Kidney (tissue), 14 donors: ENCODE data around the gene CCR6. TPM values are rescaled to one million over a fixed set of nuclear protein-coding genes. Genes with fewer than 3 reads are reported as not detected.
A peak's percentile ranks its signal among the peaks of the same experiment; 100 is the strongest.

Experiments used
- DNase-seq, 5 donors: peaks; one replicate each; pipeline ENCODE4 v3.0.0-alpha.2; 2013 to 2020
- FAIRE-seq: peaks from 2 replicates; lab custom pipeline; 2012; peaks lifted over from hg19 to GRCh38; lab: Jason Lieb, UNC
- H3K27ac ChIP-seq, 2 donors: one replicate each; pipeline ENCODE4 v1.7.0; 2013; ENCODE audit warnings: low read depth in 2 of 2, low read length in 2 of 2, inconsistent platforms in 1 of 2
- H3K27me3 ChIP-seq: one replicate; pipeline ENCODE4 v1.7.1; 2013; ENCODE audit warnings: low read length, inconsistent platforms; ENCODE audit not compliant: control insufficient read depth, insufficient read depth
- H3K36me3 ChIP-seq, 3 donors: one replicate each; pipeline versions ENCODE4 v1.7.0 to v1.7.1; 2013; ENCODE audit warnings: low read length in 3 of 3, control low read depth in 1 of 3, inconsistent platforms in 1 of 3; ENCODE audit not compliant: insufficient read depth in 3 of 3, control insufficient read depth in 2 of 3
- H3K4me1 ChIP-seq, 3 donors: one replicate each; pipeline versions ENCODE4 v1.7.0 to v1.7.1; 2013; ENCODE audit warnings: low read length in 3 of 3, inconsistent platforms in 1 of 3, low read depth in 1 of 3; ENCODE audit not compliant: control insufficient read depth in 2 of 3, insufficient read depth in 2 of 3
- H3K4me3 ChIP-seq, 3 donors: one replicate each; pipeline versions ENCODE4 v1.7.0 to v1.8.1; 2013; ENCODE audit warnings: low read length in 3 of 3, control low read depth in 1 of 3, inconsistent platforms in 1 of 3
- H3K9ac ChIP-seq, 3 donors: one replicate each; pipeline versions ENCODE4 v1.7.0 to v1.7.1; 2013; ENCODE audit warnings: low read length in 3 of 3, control low read depth in 1 of 3, inconsistent platforms in 1 of 3
- H3K9me3 ChIP-seq, 3 donors: one replicate each; pipeline versions ENCODE4 v1.7.0 to v1.7.1; 2013; ENCODE audit warnings: low read length in 3 of 3, control low read depth in 1 of 3, inconsistent platforms in 1 of 3; ENCODE audit not compliant: control insufficient read depth in 2 of 3, insufficient read depth in 1 of 3
- CTCF ChIP-seq: IDR thresholded peaks from 3 replicates; pipeline ENCODE4 v1.5.1; 2012; ENCODE audit warnings: mild to moderate bottlenecking, moderate library complexity, borderline replicate concordance; ENCODE audit not compliant: insufficient read depth; ENCODE audit errors: extremely low read depth
- intact Hi-C: fragments of 100-400 bp; cut with DNase I; formaldehyde crosslinking; loops from one replicate; pipeline ENCODE4 v1.11.1; 2022
- polyA plus RNA-seq: library from polyadenylated mRNA; stranded (reverse); fragments of 350-450 nt; fragmentation: Illumina TruSeq; extraction: RNeasy Lipid Tissue Mini Kit (QIAGEN cat#74804); gene quantifications from one replicate; pipeline ENCODE4 v1.2.3, GENCODE V29; 2014; ENCODE audit warnings: low read depth, low replicate concordance; ENCODE audit not compliant: insufficient read depth
- total RNA-seq: library from RNA; stranded (reverse); fragmentation: NEBNext Ultra II Directional; extraction: Animal tissue kit (Norgen Biotek cat#: 25700); gene quantifications from one replicate; pipeline ENCODE4 v1.2.1, GENCODE V29; 2021
- donor health status: control.
- donor health status: control.
- donor health status: control.
- donor health status: control.
- donor health status: control.
- donor health status: DM: yes; HTN: yes; CAD: no.
- donor health status: Normal renal cell carcinoma (clear cell type).

CCR6 gene
- total and polyA plus RNA-seq, 2 donors from 2014 or later: 0.43 to 0.54 TPM

- no peak for DNase-seq
- no peak overlapping the region for H3K27ac ChIP-seq
These were observed 31.1 kb upstream of the CCR6 start for GRCh38 chr6:167091805-167092107.

DNA sequence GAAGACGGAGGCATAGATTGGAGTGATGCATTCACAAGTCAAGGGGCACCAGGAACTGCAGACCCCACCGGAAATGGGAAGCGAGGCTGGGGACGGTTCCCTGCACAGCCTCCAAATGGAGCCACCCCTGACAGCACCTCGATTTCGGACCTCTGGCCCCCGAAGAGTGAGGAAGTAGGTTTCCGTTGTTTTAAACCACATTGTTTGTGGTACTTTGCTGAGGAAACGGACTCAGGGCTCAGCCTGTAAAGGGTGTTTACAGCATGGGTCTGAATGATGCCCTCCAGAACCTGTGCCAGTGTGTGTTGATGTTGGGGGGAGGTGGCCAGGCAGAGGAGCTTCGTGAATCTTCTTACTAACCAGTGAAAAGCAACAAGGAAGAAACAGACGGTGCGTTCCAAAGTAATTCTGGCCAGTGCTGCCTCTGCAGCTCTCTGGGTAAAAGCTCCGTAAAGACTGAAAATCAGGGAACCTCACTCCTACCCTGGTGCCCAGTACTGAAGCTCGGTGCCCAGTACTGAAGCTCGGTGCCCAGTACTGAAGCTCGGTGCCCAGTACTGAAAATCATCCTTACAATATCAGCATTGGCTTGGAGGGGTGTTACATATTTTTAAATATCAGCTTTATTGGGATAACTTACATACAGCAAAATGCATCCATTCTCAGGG lies 30.1 kb upstream of the CCR6 start:
- Histone ChIP-seq H3K9ac (no peak overlapping the region), H3K27ac (no peak overlapping the region), H3K4me1 (no peaks in the 10 kb centered on the region), H3K9me3 (no peaks in the 10 kb centered on the region), H3K4me3 (no peak overlapping the region), H3K36me3 (no peaks in the 10 kb centered on the region), H3K27me3 (no peaks in the 10 kb centered on the region)
- FAIRE-seq (no peak), DNase-seq (peak in 1 of 5 donors; percentile 4)
- intact Hi-C loops: no loop called here
- no peak for TF ChIP-seq CTCF

More at GRCh38 chr6:167091805-167092107, 31.1 kb upstream of the CCR6 start:
- H3K36me3 ChIP-seq: no peaks in the 10 kb centered on the region
- intact Hi-C loops: no loop called here
- H3K9ac ChIP-seq: no peak overlapping the region
- no peak for FAIRE-seq
- TF ChIP-seq CTCF: no peak
- no peaks in the 10 kb centered on the region for H3K4me1 ChIP-seq
- H3K9me3 ChIP-seq: no peaks in the 10 kb centered on the region
- no peaks in the 10 kb centered on the region for H3K27me3 ChIP-seq
- H3K4me3 ChIP-seq: no peak overlapping the region

GRCh38 chr6:167093406-167093921 lies 29.4 kb upstream of the CCR6 start:
- TF ChIP-seq CTCF: no peak
- Histone ChIP-seq H3K36me3 (no peaks in the 10 kb centered on the region), H3K4me3 (no peak overlapping the region), H3K27ac (no peak overlapping the region), H3K9me3 (no peaks in the 10 kb centered on the region), H3K4me1 (no peaks in the 10 kb centered on the region), H3K27me3 (no peaks in the 10 kb centered on the region), H3K9ac (no peak overlapping the region)
- FAIRE-seq: no peak
- peak in 2 of 5 donors; percentile 13 to 69 for DNase-seq
- intact Hi-C loops: no loop called here
